ENCODE measurements around the gene MASP1. TPM values are rescaled to one million over a fixed set of nuclear protein-coding genes. Genes with fewer than 3 reads are reported as not detected.

MASP1 gene
- total and polyA plus RNA-seq, 9 donors: 3.2 to 12.7 (median 8.1) TPM

DNA sequence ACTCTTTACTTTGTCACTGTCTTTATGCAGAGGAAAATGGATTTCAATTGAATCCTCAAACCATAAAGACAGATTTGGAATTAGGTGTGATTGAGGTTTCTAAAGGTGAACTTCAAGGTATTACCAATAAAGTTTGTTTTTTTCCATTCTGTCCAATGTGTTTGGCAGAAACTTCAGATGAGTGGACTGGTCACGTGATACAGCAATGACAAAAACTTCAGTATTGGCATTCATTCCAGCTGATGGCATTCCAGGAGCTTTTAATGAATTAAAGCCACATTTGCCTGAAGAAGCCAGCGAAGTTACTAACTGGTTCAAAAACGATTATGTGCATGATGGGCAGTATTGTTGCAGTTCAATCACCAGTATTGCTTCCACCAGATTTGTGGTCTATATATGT, 4.5 kb upstream of the MASP1 start:
- H3K9me3 ChIP-seq (replicated peaks; ENCODE audit: control insufficient read depth, low read depth, low read length): no peaks in the 10 kb centered on the region
- H3K36me3 ChIP-seq (ENCODE audit: control insufficient read depth, insufficient read depth, low read length): no peaks in the 10 kb centered on the region
- H3K4me3 ChIP-seq (ENCODE audit: low read length): no peak overlapping the region
- peaks cover 3% of the 10 kb centered on the region for H3K27me3 ChIP-seq (ENCODE audit: control insufficient read depth, insufficient read depth, low read length)
- H3K4me1 ChIP-seq (ENCODE audit: control insufficient read depth, insufficient read depth, low read length): peaks cover 5% of the 10 kb centered on the region
- no peak overlapping the region for H3K27ac ChIP-seq (ENCODE audit: low read length)
- WGBS (ENCODE audit: insufficient coverage): 83% methylated on average over 1 of the region's 3 CpGs
- DNase-seq: no peak

DNA sequence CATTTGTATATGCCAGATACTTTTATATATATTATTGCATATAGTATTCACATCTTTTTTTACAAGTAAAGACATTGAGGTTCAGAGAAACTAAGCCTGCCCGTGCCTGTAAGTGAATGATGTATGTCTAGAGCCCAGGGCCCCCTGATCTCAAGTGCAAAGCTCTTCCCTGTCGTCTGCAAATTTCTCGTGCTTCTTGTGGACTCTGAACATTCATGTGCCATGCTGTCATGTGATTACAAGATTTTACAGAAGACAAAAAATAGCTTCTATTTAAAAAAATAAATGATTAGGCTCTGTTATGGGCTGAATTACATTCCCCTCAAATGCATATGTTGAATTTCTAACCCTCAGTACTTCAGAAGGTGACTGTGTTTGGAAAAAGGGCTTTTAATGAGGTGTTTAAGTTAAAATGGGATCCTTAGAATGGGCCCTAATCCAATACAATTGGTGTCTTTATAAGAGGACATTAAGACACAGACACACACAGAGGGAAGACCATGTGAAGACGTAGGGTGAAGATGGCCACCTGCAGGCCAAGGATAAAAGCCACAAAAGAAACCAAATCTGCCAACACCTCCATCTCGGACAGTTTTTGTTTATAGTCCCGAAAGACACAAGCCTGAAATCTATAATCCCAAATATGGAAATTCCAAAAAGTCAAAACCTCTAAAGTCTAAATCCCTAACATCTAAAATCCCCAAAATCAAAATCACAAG, 3.9 kb upstream of the MASP1 start:
- H3K4me1 ChIP-seq (ENCODE audit: control insufficient read depth, insufficient read depth, low read length): peaks cover 5% of the 10 kb centered on the region
- H3K27ac ChIP-seq (ENCODE audit: low read length): no peak overlapping the region
- no peak overlapping the region for H3K4me3 ChIP-seq (ENCODE audit: low read length)
- no peak for DNase-seq
- peaks cover 3% of the 10 kb centered on the region for H3K27me3 ChIP-seq (ENCODE audit: control insufficient read depth, insufficient read depth, low read length)
- no peaks in the 10 kb centered on the region for H3K9me3 ChIP-seq (replicated peaks; ENCODE audit: control insufficient read depth, low read depth, low read length)
- no CpG with 5 or more reads among the region's 6 CpGs for WGBS (ENCODE audit: insufficient coverage)
- no peaks in the 10 kb centered on the region for H3K36me3 ChIP-seq (ENCODE audit: control insufficient read depth, insufficient read depth, low read length)

DNA sequence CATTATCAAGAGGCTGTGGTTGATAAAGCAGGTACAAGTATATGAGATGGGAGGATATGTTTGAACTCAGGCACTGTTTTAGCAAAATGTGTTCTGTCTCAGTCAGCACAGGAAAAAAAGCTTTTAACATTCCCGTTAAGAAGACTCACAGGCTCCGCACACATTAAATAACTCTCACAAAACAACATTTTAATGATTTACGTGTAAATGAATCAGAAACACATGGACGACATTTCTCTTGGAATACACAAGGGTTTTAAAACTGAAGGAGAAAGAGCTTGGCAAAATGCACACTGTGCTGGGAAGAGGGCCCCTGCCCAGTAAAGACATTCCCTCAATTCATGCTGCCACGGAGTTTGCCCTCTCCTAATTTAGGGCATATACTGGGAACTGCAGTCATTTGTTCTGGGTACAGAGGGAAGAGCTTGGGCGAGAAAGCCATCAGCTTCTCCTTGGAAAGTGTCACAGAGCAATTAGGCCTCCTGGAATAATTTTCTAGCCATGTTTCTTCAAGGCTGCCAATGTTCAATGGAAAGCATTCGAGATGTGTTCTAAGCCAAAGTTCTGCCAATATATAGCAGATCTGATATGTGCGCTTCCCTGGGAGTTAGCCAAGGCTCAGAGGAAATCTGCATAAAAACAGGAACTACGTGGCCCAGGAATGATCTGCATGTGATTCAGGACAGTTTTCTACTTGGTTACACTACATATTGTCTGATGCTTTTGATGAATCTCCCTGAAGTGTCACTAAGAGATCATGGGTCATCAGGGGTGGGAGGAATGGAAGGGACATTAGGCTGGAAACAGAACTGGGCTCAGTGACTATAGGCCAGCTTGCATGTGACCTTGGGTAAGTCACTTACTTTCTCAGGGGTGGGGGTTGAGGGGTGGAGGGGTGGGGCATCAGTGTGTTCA, 2.2 kb upstream of the MASP1 start:
- Histone ChIP-seq H3K4me1 (ENCODE audit: control insufficient read depth, insufficient read depth, low read length) (peaks cover 5% of the 10 kb centered on the region), H3K27ac (ENCODE audit: low read length) (no peak overlapping the region), H3K36me3 (ENCODE audit: control insufficient read depth, insufficient read depth, low read length) (no peaks in the 10 kb centered on the region), H3K4me3 (ENCODE audit: low read length) (no peak overlapping the region), H3K9me3 (replicated peaks; ENCODE audit: control insufficient read depth, low read depth, low read length) (no peaks in the 10 kb centered on the region), H3K27me3 (ENCODE audit: control insufficient read depth, insufficient read depth, low read length) (peaks cover 3% of the 10 kb centered on the region)
- 57% methylated on average over 4 of the region's 9 CpGs for WGBS (ENCODE audit: insufficient coverage)
- DNase-seq: peak; percentile 18

DNA sequence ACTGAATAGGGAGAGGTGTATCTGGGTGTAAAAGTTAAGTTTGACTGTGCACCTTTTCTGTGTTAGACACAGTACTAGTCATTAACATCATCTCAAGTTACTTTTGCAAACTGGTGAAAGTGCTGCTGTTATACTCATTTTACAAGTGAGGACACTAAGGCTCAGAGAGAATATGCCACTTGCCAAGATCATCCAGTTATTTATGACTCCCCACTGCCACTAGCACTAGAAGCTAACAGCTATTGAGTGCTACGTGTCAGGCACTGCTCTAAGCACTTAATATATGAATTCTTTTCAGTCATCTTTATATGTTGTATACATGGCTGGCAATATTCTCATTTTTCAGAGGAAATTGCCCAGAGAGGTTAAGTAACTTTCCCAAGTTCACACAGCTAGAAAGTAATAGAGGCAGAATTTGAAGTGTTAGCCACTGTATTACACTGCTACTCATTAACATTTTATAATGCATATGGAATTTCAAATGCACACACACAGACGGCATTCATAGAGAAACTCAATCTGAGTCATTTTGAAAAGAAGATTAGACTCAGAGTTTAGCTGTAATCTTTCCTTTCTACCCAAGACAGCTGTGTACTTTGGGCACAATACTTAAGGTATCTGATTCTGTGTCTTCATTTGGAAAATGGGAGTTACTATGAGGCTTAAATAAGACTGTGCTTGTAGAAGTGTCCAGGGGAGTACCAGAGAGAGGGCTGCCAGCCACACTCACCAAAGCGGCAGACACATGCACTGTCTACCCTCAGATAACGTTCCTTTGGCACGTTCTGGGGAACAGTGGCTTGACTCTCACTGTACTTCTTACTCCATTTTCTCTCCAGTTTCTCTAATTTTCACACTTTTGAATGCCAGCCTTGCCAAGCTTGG, 1.3 kb upstream of the MASP1 start:
- no peak overlapping the region for H3K4me3 ChIP-seq (ENCODE audit: low read length)
- no peak overlapping the region for H3K27ac ChIP-seq (ENCODE audit: low read length)
- DNase-seq: no peak
- peaks cover 3% of the 10 kb centered on the region for H3K27me3 ChIP-seq (ENCODE audit: control insufficient read depth, insufficient read depth, low read length)
- H3K4me1 ChIP-seq (ENCODE audit: control insufficient read depth, insufficient read depth, low read length): peaks cover 5% of the 10 kb centered on the region
- WGBS (ENCODE audit: insufficient coverage): no CpG with 5 or more reads among the region's 5 CpGs
- H3K9me3 ChIP-seq (replicated peaks; ENCODE audit: control insufficient read depth, low read depth, low read length): no peaks in the 10 kb centered on the region
- no peaks in the 10 kb centered on the region for H3K36me3 ChIP-seq (ENCODE audit: control insufficient read depth, insufficient read depth, low read length)

DNA sequence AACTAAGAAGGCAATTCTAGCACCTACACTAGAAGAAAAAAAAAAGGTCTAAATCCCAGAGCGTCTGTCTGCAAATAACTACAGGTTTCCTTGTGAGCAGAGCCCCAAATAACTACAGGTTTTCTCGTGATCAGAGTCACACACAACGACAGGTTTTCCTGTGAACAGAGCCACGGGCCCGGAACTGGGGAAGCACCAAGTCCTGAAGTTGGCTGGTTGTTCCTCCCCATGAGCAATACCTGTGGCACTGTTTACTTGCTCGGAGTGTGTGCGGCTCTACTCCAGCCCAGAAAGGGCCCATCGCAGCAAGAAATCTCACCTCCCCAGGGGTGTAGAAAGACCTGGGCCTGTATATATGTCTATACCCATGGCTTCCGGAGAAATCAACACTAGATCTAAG, 644 bp upstream of the MASP1 start:
- Histone ChIP-seq H3K36me3 (ENCODE audit: control insufficient read depth, insufficient read depth, low read length) (no peaks in the 10 kb centered on the region), H3K27ac (ENCODE audit: low read length) (no peak overlapping the region), H3K27me3 (ENCODE audit: control insufficient read depth, insufficient read depth, low read length) (peaks cover 3% of the 10 kb centered on the region), H3K4me1 (ENCODE audit: control insufficient read depth, insufficient read depth, low read length) (peaks cover 5% of the 10 kb centered on the region), H3K9me3 (replicated peaks; ENCODE audit: control insufficient read depth, low read depth, low read length) (no peaks in the 10 kb centered on the region), H3K4me3 (ENCODE audit: low read length) (no peak overlapping the region)
- 48% methylated on average over 4 of the region's 9 CpGs for WGBS (ENCODE audit: insufficient coverage)
- no peak for DNase-seq

DNA sequence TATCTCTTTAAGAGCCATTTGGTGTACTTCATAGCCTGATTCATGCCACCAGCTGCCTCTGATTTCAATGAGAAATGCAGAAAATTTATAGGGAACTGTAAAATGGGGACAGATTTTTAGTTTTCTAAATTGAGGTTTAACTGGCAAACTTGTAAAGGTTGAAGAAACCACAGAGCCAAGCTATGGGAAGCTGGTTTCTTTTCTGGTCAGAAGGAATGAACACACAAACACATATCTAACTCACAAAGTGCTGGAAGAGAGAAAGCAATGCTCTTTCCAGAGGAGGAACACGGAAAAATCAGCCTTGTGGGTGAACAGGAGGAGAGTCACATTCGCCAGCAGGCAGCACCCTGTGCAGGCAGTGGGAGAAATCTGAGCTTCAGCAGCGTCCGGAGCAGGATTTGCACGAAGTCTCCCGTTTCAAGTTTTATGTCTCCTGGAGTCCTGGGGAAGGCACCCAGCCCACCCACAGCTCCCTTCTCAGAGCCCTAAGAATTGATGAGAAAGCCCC, 481 bp downstream of the MASP1 start:
- Histone ChIP-seq H3K36me3 (ENCODE audit: control insufficient read depth, insufficient read depth, low read length) (no peaks in the 10 kb centered on the region), H3K27ac (ENCODE audit: low read length) (peak overlapping the region; percentile 33), H3K4me1 (ENCODE audit: control insufficient read depth, insufficient read depth, low read length) (peaks cover 5% of the 10 kb centered on the region), H3K9me3 (replicated peaks; ENCODE audit: control insufficient read depth, low read depth, low read length) (no peaks in the 10 kb centered on the region), H3K27me3 (ENCODE audit: control insufficient read depth, insufficient read depth, low read length) (peaks cover 3% of the 10 kb centered on the region), H3K4me3 (ENCODE audit: low read length) (peak overlapping the region; percentile 40)
- DNase-seq: peak; percentile 52
- WGBS (ENCODE audit: insufficient coverage): 0% methylated on average over 5 of the region's 6 CpGs

DNA sequence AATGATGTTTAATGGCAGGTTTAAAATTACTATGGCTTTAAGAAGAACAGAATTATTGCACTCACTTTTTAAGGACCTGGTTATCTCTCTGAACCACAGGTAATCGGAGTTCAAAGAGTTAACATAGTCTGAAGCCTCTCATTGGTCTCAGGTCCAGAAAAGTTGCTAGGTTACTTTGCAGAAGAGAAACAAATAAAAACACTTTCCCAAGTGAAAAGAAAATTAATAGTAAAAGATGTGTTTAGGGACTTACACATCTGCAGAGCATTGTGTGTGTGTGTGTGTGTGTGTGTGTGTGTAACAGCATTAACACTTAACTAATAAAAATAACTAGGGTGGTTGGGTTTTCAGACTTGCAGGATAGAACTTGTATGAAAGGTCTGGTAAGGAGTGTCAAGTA, 1.0 kb downstream of the MASP1 start:
- Histone ChIP-seq H3K27ac (ENCODE audit: low read length) (no peak overlapping the region), H3K4me1 (ENCODE audit: control insufficient read depth, insufficient read depth, low read length) (peaks cover 5% of the 10 kb centered on the region), H3K4me3 (ENCODE audit: low read length) (peak overlapping the region; percentile 3), H3K36me3 (ENCODE audit: control insufficient read depth, insufficient read depth, low read length) (no peaks in the 10 kb centered on the region), H3K9me3 (replicated peaks; ENCODE audit: control insufficient read depth, low read depth, low read length) (no peaks in the 10 kb centered on the region), H3K27me3 (ENCODE audit: control insufficient read depth, insufficient read depth, low read length) (peaks cover 3% of the 10 kb centered on the region)
- WGBS (ENCODE audit: insufficient coverage): no CpG with 5 or more reads among the region's 1 CpG
- DNase-seq: peak; percentile 67

DNA sequence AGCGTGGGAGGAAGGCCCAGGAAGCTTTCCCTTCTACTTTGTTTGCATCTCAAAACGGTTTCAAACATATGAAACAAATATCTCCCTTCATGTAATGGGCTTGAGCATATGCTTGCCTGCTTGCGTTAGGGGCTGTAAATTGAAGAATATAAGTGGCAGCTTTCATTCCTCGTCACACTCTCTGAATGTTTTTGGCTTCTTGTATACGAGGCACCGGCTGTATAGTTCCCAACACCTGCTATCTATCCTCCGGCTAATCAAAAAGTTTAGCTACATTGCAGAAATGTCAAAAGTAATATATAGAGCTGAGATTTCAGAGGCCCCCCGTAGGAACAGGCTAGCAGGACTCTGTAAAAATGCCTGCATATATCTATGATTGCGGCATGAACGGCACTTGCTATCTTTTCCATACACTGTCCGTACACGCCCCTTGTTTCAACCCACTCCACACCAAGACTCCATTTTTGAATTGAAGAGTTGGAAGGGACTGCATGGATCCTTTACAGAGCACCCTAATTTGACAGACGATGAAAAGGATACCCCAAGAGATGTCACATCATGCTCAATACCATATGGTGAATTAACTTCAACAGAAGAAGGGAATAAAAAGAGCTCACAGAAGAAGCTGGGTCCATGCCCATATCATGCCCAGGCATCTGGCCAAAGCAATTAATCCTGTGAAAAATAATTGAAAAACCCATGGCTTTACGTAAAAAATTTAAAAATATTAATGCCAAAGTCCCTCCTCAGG, 2.5 kb downstream of the MASP1 start:
- Histone ChIP-seq H3K36me3 (ENCODE audit: control insufficient read depth, insufficient read depth, low read length) (no peaks in the 10 kb centered on the region), H3K27me3 (ENCODE audit: control insufficient read depth, insufficient read depth, low read length) (peaks cover 3% of the 10 kb centered on the region), H3K4me3 (ENCODE audit: low read length) (no peak overlapping the region), H3K4me1 (ENCODE audit: control insufficient read depth, insufficient read depth, low read length) (peaks cover 5% of the 10 kb centered on the region), H3K9me3 (replicated peaks; ENCODE audit: control insufficient read depth, low read depth, low read length) (no peaks in the 10 kb centered on the region), H3K27ac (ENCODE audit: low read length) (no peak overlapping the region)
- no CpG with 5 or more reads among the region's 14 CpGs for WGBS (ENCODE audit: insufficient coverage)
- no peak for DNase-seq

DNA sequence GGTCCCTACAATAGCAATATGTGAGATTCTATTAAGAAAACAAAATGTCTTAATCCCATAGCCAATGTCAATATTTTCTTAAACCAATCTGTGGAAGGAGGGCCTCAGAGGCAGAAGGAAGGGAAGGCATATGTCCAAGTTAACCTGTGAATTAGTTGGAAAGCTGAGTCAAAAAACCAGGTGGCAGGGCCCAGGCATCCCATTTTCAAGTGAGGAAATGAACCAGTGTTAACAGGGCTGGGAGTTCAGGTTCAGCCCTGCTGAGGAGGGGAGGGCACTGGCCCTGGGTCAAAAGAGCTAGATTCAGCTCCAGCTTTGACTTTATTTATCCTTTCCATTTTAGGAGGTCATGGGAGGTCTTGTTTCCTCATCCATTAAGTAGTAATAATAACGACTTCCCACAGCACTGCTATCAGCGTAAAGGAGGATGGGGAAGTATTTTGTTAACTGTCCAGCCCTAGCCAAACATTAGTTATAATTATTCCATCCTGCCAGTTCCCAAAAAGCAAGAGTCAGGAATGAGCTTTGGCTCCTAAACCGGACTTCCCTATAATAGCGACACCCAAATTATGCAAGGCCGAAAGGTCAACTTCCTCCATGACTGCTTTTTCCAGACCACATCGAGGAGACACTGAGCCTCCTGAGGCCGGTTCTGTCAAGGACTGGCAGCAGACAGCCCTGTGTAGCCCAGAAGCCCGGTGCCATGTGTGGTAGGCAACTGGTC, 3.2 kb downstream of the MASP1 start:
- Histone ChIP-seq H3K4me1 (ENCODE audit: control insufficient read depth, insufficient read depth, low read length) (peaks cover 5% of the 10 kb centered on the region), H3K27ac (ENCODE audit: low read length) (no peak overlapping the region), H3K36me3 (ENCODE audit: control insufficient read depth, insufficient read depth, low read length) (no peaks in the 10 kb centered on the region), H3K4me3 (ENCODE audit: low read length) (no peak overlapping the region), H3K27me3 (ENCODE audit: control insufficient read depth, insufficient read depth, low read length) (peaks cover 3% of the 10 kb centered on the region), H3K9me3 (replicated peaks; ENCODE audit: control insufficient read depth, low read depth, low read length) (no peaks in the 10 kb centered on the region)
- WGBS (ENCODE audit: insufficient coverage): 36% methylated on average over 5 of the region's 8 CpGs
- DNase-seq: peak; percentile 38
